Neutrophil (primary cell): ENCODE measurements around the gene TOR1B.

Experiments
- H3K27ac ChIP-seq: fragments of 200-600 bp; sonication (generic); 2 replicates; pipeline ENCODE4 v1.5.1; 2016; ENCODE audit warnings: mild to moderate bottlenecking, moderate library complexity
- H3K27me3 ChIP-seq: fragments of 200-600 bp; sonication (generic); 2 replicates; pipeline ENCODE4 v1.6.0; 2016; ENCODE audit warnings: mild to moderate bottlenecking
- H3K36me3 ChIP-seq: fragments of 200-600 bp; sonication (generic); 2 replicates; pipeline ENCODE4 v1.5.1; 2017
- H3K4me1 ChIP-seq, 2 experiments: fragments of 200-600 bp in 1 of 2; sonication (generic) in 1 of 2; 1 replicate in 1 of 2; 2 replicates in 1 of 2; pipeline versions ENCODE4 v1.5.1 to v1.6.1; 2013 to 2016; ENCODE audit warnings: low read depth in 1 of 2, low read length in 1 of 2, mild to moderate bottlenecking in 1 of 2, moderate library complexity in 1 of 2; ENCODE audit not compliant: control insufficient read depth in 1 of 2, insufficient read depth in 1 of 2
- H3K4me3 ChIP-seq, 2 experiments: fragments of 200-600 bp in 1 of 2; sonication (generic) in 1 of 2; 1 replicate in 1 of 2; 2 replicates in 1 of 2; pipeline ENCODE4 v1.5.1; 2013 to 2016; ENCODE audit warnings: low read depth in 1 of 2, low read length in 1 of 2, mild to moderate bottlenecking in 1 of 2, moderate library complexity in 1 of 2
- H3K9me3 ChIP-seq: fragments of 200-600 bp; sonication (generic); 2 replicates; pipeline ENCODE4 v1.5.1; 2016
- CTCF ChIP-seq: fragments of 200-600 bp; sonication (generic); IDR thresholded peaks from 2 replicates; pipeline ENCODE4 v1.5.1; 2016; ENCODE audit warnings: antibody characterized with exemption

TOR1B gene, protein sequence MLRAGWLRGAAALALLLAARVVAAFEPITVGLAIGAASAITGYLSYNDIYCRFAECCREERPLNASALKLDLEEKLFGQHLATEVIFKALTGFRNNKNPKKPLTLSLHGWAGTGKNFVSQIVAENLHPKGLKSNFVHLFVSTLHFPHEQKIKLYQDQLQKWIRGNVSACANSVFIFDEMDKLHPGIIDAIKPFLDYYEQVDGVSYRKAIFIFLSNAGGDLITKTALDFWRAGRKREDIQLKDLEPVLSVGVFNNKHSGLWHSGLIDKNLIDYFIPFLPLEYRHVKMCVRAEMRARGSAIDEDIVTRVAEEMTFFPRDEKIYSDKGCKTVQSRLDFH

GRCh38 chr9:129802833-129803675, at the start of gene TOR1B:
TSS of gene TOR1B (plus strand) at chr9:129803184. CDS start at chr9:129803213, 29 bp downstream.
- TF ChIP-seq CTCF = peak; percentile 62
- Histone ChIP-seq H3K4me1 (peaks cover 44 to 47% of the 10 kb centered on the region in 2 experiments), H3K9me3 (no peaks in the 10 kb centered on the region), H3K4me3 (peak within 1 kb of the TSS; percentile 86 to 91), H3K27me3 (no peaks in the 10 kb centered on the region), H3K27ac (peak within 1 kb of the TSS; percentile 96), H3K36me3 (peaks cover 18% of the 10 kb centered on the region)

GRCh38 chr9:129755151-129755550, 47.8 kb upstream of the TOR1B start:
- TF ChIP-seq CTCF = no peak
- peaks cover 27% of the 10 kb centered on the region for H3K27me3 ChIP-seq
- H3K9me3 ChIP-seq = no peaks in the 10 kb centered on the region
- peaks cover 33% of the 10 kb centered on the region in 2 experiments for H3K4me1 ChIP-seq
- peaks cover 24% of the 10 kb centered on the region for H3K36me3 ChIP-seq
- no peak overlapping the region for H3K4me3 ChIP-seq
- H3K27ac ChIP-seq = no peak overlapping the region

DNA sequence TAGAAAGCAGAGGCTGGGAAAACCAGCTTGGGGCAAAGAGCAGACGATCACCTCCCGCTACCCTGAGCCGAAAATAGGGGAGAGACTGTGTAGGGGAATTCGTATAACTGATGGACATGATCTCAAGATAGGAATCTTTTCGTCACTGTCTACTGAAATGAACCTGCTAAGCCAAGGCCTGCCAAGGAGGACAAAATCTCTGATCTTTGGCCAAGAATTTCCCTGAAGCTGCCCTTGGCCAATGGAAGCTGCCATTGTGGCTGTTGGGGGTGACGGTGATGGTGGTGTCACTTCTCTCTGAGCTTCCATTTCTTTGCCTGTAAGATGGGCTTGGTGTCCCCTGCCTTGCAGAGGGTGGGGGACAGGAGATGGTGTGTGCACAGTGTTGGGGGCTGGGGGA, 46.8 kb upstream of the TOR1B start:
- no peak for TF ChIP-seq CTCF
- no peak overlapping the region for H3K4me3 ChIP-seq

GRCh38 chr9:129757045-129757444, 45.9 kb upstream of the TOR1B start:
- Histone ChIP-seq H3K27me3 (peaks cover 23% of the 10 kb centered on the region), H3K27ac (peak overlapping the region; percentile 67), H3K36me3 (peaks cover 8% of the 10 kb centered on the region), H3K9me3 (no peaks in the 10 kb centered on the region), H3K4me3 (peak overlapping the region in 1 of 2 experiments; percentile 18), H3K4me1 (peaks cover 36 to 39% of the 10 kb centered on the region in 2 experiments)
- no peak for TF ChIP-seq CTCF

More for the DNA sequence above, 46.8 kb upstream of the TOR1B start:
- H3K27me3 ChIP-seq = peaks cover 27% of the 10 kb centered on the region
- peaks cover 16% of the 10 kb centered on the region for H3K36me3 ChIP-seq
- no peak overlapping the region for H3K27ac ChIP-seq
- H3K4me1 ChIP-seq = peaks cover 33 to 35% of the 10 kb centered on the region in 2 experiments
- H3K9me3 ChIP-seq = no peaks in the 10 kb centered on the region

DNA sequence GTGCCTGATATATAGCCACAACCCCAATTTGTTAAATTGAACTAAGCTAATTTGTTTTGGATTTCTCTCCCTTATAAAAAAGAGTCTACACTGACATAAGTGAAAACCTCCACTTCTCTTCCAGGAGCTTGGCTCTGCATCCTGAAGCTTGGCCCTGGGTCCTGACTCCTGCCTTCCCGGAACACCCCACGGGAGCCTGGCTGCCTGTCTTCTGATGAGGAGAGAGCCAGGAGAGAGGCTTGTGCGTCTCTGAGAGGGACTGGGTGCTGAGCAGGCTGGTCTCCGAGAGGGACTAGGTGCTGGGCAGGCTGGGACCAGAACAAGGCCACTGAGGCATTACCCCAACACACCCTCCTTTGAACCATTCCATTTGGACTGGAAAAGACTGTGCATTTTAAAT, 43.7 kb upstream of the TOR1B start:
- peaks cover 2% of the 10 kb centered on the region for H3K27me3 ChIP-seq
- no peak overlapping the region for H3K27ac ChIP-seq
- peaks cover 40 to 47% of the 10 kb centered on the region in 2 experiments for H3K4me1 ChIP-seq
- no peaks in the 10 kb centered on the region for H3K9me3 ChIP-seq
- no peaks in the 10 kb centered on the region for H3K36me3 ChIP-seq
- H3K4me3 ChIP-seq = no peak overlapping the region
- no peak for TF ChIP-seq CTCF
